Stimulated activated naive B cell treated with anti-CD40 and anti-IgM and Interleukin-4, amounts not matched to agents 10 μg/mL and 1 μg/mL and 100 μg/mL, for 72 hours (primary cell): ENCODE measurements around the gene PRTFDC1.

Source experiments
- ATAC-seq, 2 donors: fragments of 150-1000 bp; cut with Tn5 transposase; replicated peaks; 2 replicates each; pipeline ENCODE4 v1.10.0; 2021; ENCODE audit warnings: moderate library complexity in 1 of 2
- DNase-seq: peaks from one replicate; pipeline ENCODE4 v3.0.0; 2021
- H3K27ac Mint-ChIP-seq: one replicate; pipeline ENCODE4 v1.8.0; 2022; ENCODE audit warnings: mild to moderate bottlenecking, mixed read lengths
- H3K27me3 Mint-ChIP-seq, 2 donors: one replicate each; pipeline ENCODE4 v1.8.0; 2022; ENCODE audit warnings: mixed read lengths in 2 of 2
- H3K36me3 Mint-ChIP-seq, 2 donors: one replicate each; pipeline ENCODE4 v1.8.0; 2022; ENCODE audit warnings: mixed read lengths in 2 of 2, mild to moderate bottlenecking in 1 of 2
- H3K4me1 Mint-ChIP-seq, 2 donors: one replicate each; pipeline ENCODE4 v1.8.0; 2022; ENCODE audit warnings: mixed read lengths in 2 of 2, mild to moderate bottlenecking in 1 of 2
- H3K4me3 Mint-ChIP-seq, 2 donors: one replicate each; pipeline ENCODE4 v1.8.0; 2022; ENCODE audit warnings: mild to moderate bottlenecking in 2 of 2, mixed read lengths in 2 of 2, moderate library complexity in 1 of 2
- H3K9me3 Mint-ChIP-seq, 2 donors: one replicate each; pipeline ENCODE4 v1.8.0; 2022; ENCODE audit warnings: mixed read lengths in 2 of 2, mild to moderate bottlenecking in 1 of 2

Gene PRTFDC1

DNA sequence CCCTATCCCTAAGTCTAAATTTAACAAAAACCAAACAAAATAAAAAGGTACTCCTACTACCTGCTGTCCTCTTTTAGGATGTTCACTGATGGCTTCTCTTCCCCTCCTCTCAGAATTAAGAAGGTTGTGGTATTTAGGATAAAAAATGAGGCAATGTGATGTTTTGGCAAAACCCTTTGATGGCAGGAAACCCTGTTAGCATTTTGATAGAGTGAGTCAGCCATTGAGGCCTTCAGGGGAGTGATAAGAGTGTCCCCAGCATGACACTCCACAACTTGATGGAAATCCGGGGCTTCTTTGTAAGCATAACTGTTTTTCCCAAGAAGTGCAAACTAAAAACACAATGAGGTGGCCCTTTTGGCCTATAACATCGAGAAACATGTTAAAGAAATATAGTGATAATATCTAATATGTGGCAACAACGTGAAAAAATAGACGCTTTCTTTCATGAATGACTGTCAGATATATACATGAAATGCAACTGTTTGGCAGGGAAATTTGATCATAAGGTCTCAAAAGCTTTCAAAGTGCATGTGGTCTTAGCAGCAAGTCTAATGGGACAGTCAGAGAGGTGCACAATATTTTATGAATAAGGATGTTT is 55.0 kb downstream of the PRTFDC1 start:
- Mint-ChIP-seq H3K4me3 (no peak overlapping the region), H3K27me3 (peaks cover 0 to 6% of the 10 kb centered on the region in 2 donors), H3K4me1 (peaks cover 13 to 16% of the 10 kb centered on the region in 2 donors), H3K36me3 (no peaks in the 10 kb centered on the region), H3K27ac (no peak overlapping the region), H3K9me3 (peaks cover 0 to 2% of the 10 kb centered on the region in 2 donors)
- no peak for ATAC-seq
- DNase-seq, result no peak

DNA sequence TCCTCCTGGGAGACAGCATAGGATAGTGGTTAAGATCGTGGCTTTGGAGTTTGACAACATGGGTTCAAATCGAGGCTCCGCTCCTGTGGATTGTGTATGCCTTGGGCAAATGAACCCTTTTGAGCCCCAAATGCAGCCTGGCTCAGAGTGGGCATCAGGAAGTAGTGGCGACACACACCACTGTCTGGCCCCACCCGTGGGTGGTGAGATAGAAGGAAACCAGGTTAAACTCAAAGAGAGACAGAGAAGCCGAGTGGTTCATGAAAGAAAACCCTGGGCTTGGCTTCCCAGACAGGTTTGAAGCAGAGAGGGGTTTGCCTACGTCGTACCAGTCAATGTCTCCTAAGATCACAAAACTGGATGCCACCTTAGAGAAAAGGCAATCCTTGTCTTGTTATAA is 57.7 kb downstream of the PRTFDC1 start:
- H3K4me3 Mint-ChIP-seq, result no peak overlapping the region
- H3K4me1 Mint-ChIP-seq, result peaks cover 0 to 2% of the 10 kb centered on the region in 2 donors
- peaks cover 0 to 6% of the 10 kb centered on the region in 2 donors for H3K27me3 Mint-ChIP-seq
- no peak for ATAC-seq
- peaks cover 0 to 2% of the 10 kb centered on the region in 2 donors for H3K9me3 Mint-ChIP-seq
- no peaks in the 10 kb centered on the region for H3K36me3 Mint-ChIP-seq
- no peak for DNase-seq
- no peak overlapping the region for H3K27ac Mint-ChIP-seq

DNA sequence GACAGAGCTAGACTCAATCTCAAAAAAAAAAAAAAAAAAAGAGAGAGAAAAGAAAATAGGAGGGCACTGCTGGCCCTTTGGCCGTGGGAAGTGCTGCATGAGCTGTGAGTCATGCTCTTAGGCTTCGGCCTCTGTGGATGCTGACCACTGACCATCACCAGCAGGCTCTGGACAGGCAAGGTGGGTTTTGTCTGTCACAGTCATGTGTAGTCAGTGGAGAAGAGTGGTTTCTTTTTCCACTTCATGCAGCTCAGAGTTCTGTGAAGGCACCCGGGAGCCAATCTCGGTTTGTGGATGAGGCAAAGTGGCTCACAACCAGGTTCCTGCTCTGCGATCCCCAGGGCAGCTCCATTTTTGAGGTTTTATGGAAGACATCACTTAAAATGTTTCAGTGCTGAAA is 58.1 kb downstream of the PRTFDC1 start:
- ATAC-seq (no peak), DNase-seq (no peak)
- H3K4me3 Mint-ChIP-seq, result peak overlapping the region in 1 of 2 donors; percentile 33

DNA sequence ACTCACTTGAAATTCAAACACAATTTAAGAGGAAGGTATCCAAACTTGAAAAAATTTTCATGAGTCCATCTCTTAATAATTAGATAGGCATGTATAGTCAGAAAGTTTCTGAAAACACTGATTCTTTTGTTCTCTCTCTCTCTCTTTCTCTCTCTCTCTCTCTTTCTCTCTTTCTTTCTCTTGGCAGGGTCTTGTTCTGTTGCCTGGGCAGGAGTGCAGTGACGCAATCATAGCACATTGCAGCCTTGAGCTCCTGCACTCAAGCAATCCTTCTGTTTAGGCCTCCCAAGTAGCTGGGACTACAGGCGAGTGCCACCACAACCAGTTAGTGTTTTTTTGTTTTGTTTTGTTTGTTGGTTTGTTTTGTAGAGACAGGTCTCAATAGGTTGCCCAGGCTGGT is 59.3 kb downstream of the PRTFDC1 start:
- no peak overlapping the region for H3K27ac Mint-ChIP-seq

More for the DNA sequence above, 58.1 kb downstream of the PRTFDC1 start:
- H3K9me3 Mint-ChIP-seq, result peaks cover 0 to 2% of the 10 kb centered on the region in 2 donors
- peaks cover 0 to 2% of the 10 kb centered on the region in 2 donors for H3K4me1 Mint-ChIP-seq
- peaks cover 0 to 6% of the 10 kb centered on the region in 2 donors for H3K27me3 Mint-ChIP-seq
- no peak overlapping the region for H3K27ac Mint-ChIP-seq
- H3K36me3 Mint-ChIP-seq, result no peaks in the 10 kb centered on the region

DNA sequence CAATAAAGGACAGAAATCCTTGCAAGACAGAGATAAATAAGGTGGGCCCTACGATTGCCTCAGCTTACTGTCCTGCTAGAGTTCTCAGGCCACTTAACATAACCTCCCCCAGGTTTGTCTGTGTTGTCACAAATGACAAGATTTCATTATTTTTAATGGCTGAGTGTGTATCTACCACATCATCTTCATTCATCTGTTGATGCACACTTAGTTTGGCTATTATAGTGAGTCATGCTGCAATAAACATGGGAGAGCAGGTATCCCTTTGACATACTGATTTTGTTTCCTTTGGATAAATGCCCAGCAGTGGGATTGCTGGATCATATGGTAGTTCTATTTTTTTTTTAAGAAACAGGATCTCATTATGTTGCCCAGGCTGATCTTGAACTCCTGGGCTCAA is 60.6 kb downstream of the PRTFDC1 start:
- H3K4me1 Mint-ChIP-seq, result peaks cover 5% of the 10 kb centered on the region in 2 donors
- ATAC-seq (no peak), DNase-seq (no peak)
- H3K27ac Mint-ChIP-seq, result no peak overlapping the region
- H3K4me3 Mint-ChIP-seq, result no peak overlapping the region
- peaks cover 2 to 5% of the 10 kb centered on the region in 2 donors for H3K9me3 Mint-ChIP-seq
- H3K36me3 Mint-ChIP-seq, result no peaks in the 10 kb centered on the region
- no peaks in the 10 kb centered on the region for H3K27me3 Mint-ChIP-seq

More for the DNA sequence above, 59.3 kb downstream of the PRTFDC1 start:
- no peak for ATAC-seq
- Mint-ChIP-seq H3K27me3 (no peaks in the 10 kb centered on the region), H3K9me3 (no peaks in the 10 kb centered on the region), H3K4me3 (no peak overlapping the region), H3K36me3 (no peaks in the 10 kb centered on the region), H3K4me1 (peaks cover 0 to 2% of the 10 kb centered on the region in 2 donors)
- no peak for DNase-seq

DNA sequence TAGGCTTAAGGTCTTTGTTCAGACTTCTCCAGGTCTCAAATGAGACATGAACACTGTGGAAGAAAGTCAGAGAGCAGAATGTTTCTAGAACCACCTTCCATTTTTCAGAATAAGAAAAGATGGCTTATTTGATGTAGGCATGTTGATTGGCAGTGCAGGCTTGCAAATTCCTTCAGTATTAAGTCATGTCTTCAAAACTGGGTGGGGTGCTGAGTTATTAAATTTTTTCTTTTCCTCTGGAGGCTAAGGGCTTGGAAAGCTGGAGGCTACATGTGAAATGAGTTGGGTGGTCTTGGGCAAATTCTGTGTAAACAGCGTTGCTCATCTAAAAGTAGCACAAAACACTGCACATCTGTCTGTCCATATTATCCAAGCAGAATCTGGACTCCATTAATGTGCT is 62.8 kb downstream of the PRTFDC1 start:
- peaks cover 4 to 5% of the 10 kb centered on the region in 2 donors for H3K4me1 Mint-ChIP-seq
- no peak for DNase-seq
- ATAC-seq, result no peak
- H3K27ac Mint-ChIP-seq, result no peak overlapping the region
- no peak overlapping the region for H3K4me3 Mint-ChIP-seq
- peaks cover 2 to 5% of the 10 kb centered on the region in 2 donors for H3K9me3 Mint-ChIP-seq
- H3K36me3 Mint-ChIP-seq, result no peaks in the 10 kb centered on the region
- H3K27me3 Mint-ChIP-seq, result no peaks in the 10 kb centered on the region

DNA sequence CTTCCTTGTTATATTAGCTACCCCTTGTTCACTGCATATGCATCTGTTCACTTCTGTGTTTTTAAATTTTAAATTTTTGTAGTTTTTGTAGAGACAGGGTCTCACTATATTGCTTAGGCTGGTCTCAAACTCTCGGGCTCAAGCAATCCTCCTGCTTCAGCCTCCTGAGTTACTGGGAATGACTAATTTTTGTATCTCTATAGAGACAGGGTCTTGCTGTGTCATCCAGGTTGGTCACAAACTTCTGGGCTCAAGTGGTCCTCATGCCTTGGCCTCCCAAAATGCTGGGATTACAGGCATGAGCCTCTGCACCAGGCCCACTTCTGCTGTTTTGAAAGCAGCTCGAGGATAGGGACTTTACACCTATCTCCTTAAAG is 64.6 kb downstream of the PRTFDC1 start:
- Mint-ChIP-seq H3K27me3 (no peaks in the 10 kb centered on the region), H3K4me1 (peaks cover 4 to 10% of the 10 kb centered on the region in 2 donors), H3K36me3 (no peaks in the 10 kb centered on the region), H3K4me3 (no peak overlapping the region), H3K27ac (no peak overlapping the region), H3K9me3 (peaks cover 2 to 5% of the 10 kb centered on the region in 2 donors)
- ATAC-seq (no peak), DNase-seq (no peak)

DNA sequence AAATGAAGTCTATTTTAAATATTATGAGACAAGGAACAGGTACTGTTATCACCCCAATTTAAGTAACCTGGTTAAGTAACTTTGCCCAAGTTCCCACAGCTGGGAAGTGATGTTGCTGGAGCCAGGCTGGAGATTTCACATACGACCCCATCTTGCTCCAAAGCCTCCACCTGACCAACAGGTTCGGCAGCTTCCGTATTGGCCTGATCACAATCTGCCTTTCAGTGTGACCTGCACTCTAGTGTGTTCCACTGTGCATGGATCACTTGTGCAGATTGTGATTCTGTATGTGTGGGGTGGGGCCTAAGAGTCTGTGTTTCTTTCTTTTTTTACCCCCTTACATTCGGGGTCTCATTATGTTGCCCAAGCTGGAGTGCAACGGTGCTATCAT is 66.1 kb downstream of the PRTFDC1 start:
- no peaks in the 10 kb centered on the region for H3K36me3 Mint-ChIP-seq
- no peak overlapping the region for H3K4me3 Mint-ChIP-seq
- peaks cover 0 to under 1% of the 10 kb centered on the region in 2 donors for H3K27me3 Mint-ChIP-seq
- H3K9me3 Mint-ChIP-seq, result peaks cover 2 to 5% of the 10 kb centered on the region in 2 donors
- ATAC-seq (no peak), DNase-seq (no peak)
- H3K27ac Mint-ChIP-seq, result no peak overlapping the region
- peaks cover 7 to 10% of the 10 kb centered on the region in 2 donors for H3K4me1 Mint-ChIP-seq

DNA sequence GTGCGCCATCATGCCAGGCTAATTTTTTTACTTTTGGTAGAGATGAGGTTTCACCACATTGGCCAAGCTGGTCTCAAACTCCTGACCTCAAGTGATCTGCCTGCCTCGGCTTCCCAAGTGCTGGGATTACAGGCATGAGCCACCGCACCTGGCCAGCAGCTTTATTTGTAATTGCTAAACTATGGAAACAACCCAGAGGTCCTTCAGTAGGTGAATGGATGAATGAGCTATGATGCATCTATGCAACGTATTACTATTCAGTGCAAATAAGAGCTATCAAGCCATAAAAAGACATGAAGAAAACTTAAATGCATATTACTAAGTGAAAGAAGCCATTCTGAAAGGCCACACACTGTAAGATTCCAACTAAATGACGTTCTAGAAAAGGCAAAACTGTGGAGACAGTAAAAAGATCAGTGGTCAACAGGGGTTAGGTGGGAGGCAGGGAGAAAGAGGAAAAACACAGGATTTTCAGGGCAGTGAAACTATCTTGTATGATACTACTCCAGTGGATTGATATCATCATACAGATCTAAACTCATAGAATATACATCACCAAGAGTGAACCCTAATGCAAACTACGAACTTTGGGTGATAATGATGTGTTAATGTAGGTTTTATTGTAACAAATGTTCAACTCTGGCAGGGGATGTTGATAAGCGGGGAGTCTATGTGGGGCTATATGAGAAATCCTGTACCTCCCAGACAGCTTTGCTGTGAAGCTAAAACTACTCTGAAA is 66.7 kb downstream of the PRTFDC1 start:
- Mint-ChIP-seq H3K4me3 (no peak overlapping the region), H3K27ac (no peak overlapping the region), H3K27me3 (peaks cover 4 to 7% of the 10 kb centered on the region in 2 donors), H3K4me1 (peaks cover 7 to 10% of the 10 kb centered on the region in 2 donors), H3K36me3 (no peaks in the 10 kb centered on the region), H3K9me3 (peaks cover 2 to 5% of the 10 kb centered on the region in 2 donors)
- ATAC-seq, result no peak
- no peak for DNase-seq

DNA sequence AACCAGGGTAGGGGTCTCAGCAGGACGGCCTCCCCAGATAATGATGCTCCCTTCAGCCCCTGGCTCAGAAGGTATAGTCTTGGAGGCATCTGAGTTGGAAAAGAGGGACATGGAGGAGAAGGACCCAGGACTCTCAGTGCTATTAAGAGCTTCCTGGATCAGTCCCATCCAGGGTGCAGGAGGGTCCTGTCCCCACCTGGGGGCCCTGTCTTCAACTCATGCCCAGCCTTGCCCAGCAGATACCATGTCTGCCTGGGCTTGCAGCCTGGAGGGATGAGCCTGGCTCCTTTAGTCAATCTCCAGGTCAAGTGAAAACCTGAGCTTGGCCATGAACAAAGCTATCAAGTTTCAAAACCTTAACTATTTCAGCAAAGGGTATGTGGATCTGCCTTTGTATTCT is 67.6 kb downstream of the PRTFDC1 start:
- peaks cover 5 to 9% of the 10 kb centered on the region in 2 donors for H3K27me3 Mint-ChIP-seq
- peaks cover 2 to 5% of the 10 kb centered on the region in 2 donors for H3K9me3 Mint-ChIP-seq
- no peak overlapping the region for H3K27ac Mint-ChIP-seq
- DNase-seq, result no peak
- no peaks in the 10 kb centered on the region for H3K36me3 Mint-ChIP-seq
- ATAC-seq, result no peak
- H3K4me3 Mint-ChIP-seq, result no peak overlapping the region
- peaks cover 7 to 10% of the 10 kb centered on the region in 2 donors for H3K4me1 Mint-ChIP-seq

DNA sequence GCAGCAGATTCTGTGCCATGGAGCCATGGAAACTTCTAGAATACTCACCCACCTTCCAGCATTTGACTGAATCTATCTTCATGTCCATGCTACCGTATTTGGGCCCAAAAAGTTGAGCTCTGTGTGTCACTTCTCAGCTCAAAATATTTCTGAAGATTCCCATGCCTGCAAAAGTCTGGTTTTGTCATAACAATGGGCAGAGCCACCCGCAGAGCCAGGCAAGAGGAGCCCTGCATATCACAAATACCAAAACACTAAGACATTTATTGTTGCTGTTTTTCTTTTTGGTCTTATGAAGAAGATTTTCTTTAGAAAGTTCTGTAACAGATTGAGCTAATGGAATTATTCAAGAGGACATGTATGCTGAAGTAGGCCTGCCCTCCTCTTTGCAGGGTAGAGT is 68.1 kb downstream of the PRTFDC1 start:
- H3K27ac Mint-ChIP-seq, result no peak overlapping the region
- no peak for DNase-seq
- ATAC-seq, result no peak
- H3K27me3 Mint-ChIP-seq, result peaks cover 5 to 9% of the 10 kb centered on the region in 2 donors
- H3K9me3 Mint-ChIP-seq, result peaks cover 2 to 5% of the 10 kb centered on the region in 2 donors
- no peak overlapping the region for H3K4me3 Mint-ChIP-seq
- H3K36me3 Mint-ChIP-seq, result no peaks in the 10 kb centered on the region
- H3K4me1 Mint-ChIP-seq, result peaks cover 7 to 10% of the 10 kb centered on the region in 2 donors

DNA sequence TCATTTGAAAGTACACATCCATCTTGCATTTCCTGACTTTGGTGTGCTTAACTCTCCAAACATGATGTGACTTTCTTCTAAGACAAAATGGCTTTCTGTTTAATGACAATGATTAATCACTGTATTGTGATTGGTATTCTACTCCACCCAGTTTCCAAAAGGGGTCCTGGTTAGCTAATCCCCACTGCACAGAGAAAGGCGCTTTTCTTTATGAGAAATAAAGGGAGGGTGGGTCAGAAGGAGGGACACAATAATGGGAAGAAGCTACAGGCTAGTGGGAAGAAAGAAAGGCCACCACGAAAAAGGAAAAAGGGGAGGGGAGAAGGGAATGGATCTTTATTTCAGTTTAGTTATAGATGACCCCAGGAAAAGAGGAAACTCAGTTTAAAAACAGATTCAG is 69.2 kb downstream of the PRTFDC1 start:
- ATAC-seq, result no peak
- Mint-ChIP-seq H3K27ac (no peak overlapping the region), H3K4me3 (no peak overlapping the region), H3K9me3 (peaks cover 2 to 5% of the 10 kb centered on the region in 2 donors), H3K27me3 (peaks cover 5 to 9% of the 10 kb centered on the region in 2 donors), H3K4me1 (peaks cover 7 to 10% of the 10 kb centered on the region in 2 donors), H3K36me3 (no peaks in the 10 kb centered on the region)
- DNase-seq, result no peak

DNA sequence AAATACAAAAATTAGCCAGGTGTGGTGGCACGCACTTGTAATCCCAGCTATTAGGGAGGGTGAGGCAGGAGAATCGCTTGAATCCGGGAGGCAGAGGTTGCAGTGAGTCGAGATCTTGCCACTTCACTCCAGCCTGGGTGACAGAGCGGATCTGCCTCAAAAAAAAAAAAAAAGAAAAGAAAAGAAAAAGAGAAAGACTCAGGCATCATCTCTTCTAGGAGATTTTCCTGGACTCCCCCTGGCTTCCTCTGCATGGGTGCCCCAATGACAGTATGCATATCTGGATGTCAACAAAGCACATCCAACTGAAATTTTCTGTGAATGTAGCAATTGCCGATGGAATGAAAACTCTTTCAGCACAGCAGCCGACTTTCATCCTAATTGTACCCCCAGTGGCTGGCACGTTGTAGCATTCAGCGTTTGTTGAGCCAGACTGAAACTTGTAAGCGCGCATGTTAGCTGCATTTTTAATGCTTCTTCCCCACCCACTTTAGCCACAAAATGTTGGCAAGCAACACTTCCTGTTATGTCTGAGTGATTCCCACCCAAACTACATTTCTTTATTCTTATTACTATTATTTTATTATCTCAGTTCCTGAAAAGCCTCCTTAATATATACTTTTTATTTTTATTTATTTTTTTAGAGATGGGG is 70.2 kb downstream of the PRTFDC1 start:
- peaks cover 5 to 9% of the 10 kb centered on the region in 2 donors for H3K27me3 Mint-ChIP-seq
- no peak overlapping the region for H3K4me3 Mint-ChIP-seq
- no peaks in the 10 kb centered on the region for H3K36me3 Mint-ChIP-seq
- H3K9me3 Mint-ChIP-seq, result peaks cover under 1% of the 10 kb centered on the region in 2 donors
- H3K27ac Mint-ChIP-seq, result no peak overlapping the region
- DNase-seq, result peak; percentile 14
- peak; percentile 80 to 82 for ATAC-seq
- peaks cover 3 to 5% of the 10 kb centered on the region in 2 donors for H3K4me1 Mint-ChIP-seq

DNA sequence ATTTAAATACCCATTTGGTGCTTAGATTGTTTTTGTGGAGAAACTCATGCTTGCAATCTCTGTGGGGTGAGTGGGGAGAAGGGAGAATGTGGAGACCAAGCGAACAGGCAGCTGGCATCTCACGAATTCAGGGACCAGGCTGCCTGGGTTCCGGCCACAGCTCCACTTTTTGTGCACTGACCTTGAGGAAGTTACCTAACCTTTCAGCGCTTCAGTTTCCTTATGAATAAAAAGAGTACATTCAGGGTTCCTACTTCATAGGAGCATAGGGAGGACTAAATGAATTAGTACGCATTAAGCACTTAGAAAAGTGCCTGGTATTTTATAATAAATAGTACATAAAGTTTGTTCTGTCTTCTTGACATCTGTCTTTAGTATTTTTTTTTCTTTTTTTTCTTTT is 72.5 kb downstream of the PRTFDC1 start:
- no peak for ATAC-seq
- Mint-ChIP-seq H3K27me3 (peaks cover 5 to 13% of the 10 kb centered on the region in 2 donors), H3K4me3 (no peak overlapping the region), H3K36me3 (peaks cover 2 to 4% of the 10 kb centered on the region in 2 donors), H3K9me3 (peaks cover 6 to 7% of the 10 kb centered on the region in 2 donors), H3K4me1 (peaks cover 3 to 5% of the 10 kb centered on the region in 2 donors), H3K27ac (no peak overlapping the region)
- no peak for DNase-seq
